Measurements from ENCODE around the gene MACROD2. TPM values are rescaled to one million over a fixed set of nuclear protein-coding genes. Genes with fewer than 3 reads are reported as not detected.
"Not testable (repeated sequence)": the region's sequence is repeated elsewhere in the genome, so short reads cannot be mapped to it uniquely, and the experiment has no call there.

MACROD2 gene
- total RNA-seq, 1 donor from 2014 or later: 1.6 TPM

DNA sequence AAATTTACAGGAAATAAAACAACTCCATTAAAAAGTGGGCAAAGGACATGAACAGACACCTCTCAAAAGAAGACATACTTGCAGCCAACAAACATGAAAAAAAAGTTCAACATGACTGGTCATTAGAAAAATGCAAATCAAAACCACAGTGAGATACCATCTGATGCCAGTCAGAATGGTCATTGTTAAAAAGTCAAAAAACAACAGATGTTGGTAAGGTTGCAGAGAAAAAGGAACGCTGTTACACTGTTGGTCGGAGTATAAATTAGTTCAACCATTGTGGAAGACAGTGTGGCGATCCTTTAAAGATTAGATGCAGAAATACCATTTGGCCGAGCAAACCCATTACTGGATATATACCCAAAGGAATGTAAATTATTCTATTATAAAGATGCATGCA lies 1200.1 kb downstream of the MACROD2 start:
- peak; percentile 17 for DNase-seq (ENCODE audit: low read depth)
- no peaks in the 10 kb centered on the region for H3K36me3 ChIP-seq (ENCODE audit: control insufficient read depth, insufficient read depth, low read length)
- FAIRE-seq: no peak
- no peaks in the 10 kb centered on the region for H3K27me3 ChIP-seq (ENCODE audit: control insufficient read depth, insufficient read depth, low read length)
- TF ChIP-seq, protein P1, sequence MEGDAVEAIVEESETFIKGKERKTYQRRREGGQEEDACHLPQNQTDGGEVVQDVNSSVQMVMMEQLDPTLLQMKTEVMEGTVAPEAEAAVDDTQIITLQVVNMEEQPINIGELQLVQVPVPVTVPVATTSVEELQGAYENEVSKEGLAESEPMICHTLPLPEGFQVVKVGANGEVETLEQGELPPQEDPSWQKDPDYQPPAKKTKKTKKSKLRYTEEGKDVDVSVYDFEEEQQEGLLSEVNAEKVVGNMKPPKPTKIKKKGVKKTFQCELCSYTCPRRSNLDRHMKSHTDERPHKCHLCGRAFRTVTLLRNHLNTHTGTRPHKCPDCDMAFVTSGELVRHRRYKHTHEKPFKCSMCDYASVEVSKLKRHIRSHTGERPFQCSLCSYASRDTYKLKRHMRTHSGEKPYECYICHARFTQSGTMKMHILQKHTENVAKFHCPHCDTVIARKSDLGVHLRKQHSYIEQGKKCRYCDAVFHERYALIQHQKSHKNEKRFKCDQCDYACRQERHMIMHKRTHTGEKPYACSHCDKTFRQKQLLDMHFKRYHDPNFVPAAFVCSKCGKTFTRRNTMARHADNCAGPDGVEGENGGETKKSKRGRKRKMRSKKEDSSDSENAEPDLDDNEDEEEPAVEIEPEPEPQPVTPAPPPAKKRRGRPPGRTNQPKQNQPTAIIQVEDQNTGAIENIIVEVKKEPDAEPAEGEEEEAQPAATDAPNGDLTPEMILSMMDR (IDR thresholded peaks at IDR 0.05; ENCODE audit: insufficient read depth, low read length, severe bottlenecking): no peak
- H3K4me3 ChIP-seq (ENCODE audit: low read depth, low read length): no peak overlapping the region

DNA sequence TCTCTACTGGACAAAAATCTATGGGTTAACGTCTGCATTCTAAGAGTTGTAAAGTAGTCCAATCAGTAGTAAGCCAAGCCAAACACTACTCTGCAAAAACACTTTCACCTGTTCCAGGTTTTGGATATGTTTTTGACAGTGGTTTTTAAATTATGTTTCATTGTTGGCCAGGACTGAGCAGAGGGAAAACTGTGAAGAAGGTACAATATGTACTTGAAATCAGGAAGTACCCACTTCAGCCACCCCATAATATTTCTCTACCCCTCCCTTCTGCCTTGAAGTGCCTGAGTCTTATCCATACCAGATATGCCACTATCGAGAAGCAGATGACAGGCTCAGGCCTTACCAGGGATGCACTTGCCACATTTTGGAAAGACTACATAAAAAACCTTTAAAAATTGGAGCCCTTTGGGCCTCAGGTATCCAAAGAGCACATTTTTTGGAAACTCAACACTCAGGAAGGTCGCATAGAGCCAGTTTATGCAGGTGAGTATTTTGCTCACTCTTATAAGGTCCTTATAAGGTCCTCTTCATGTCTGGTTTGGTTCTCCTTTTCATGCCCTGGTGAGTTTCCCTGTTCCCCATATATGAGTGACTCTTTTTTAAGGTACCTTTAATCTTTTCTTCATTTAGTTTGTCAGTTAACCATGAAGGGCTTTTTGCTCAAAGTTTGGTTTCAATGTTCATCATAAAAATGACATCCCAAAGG lies 1201.4 kb downstream of the MACROD2 start:
- no peaks in the 10 kb centered on the region for H3K27me3 ChIP-seq (ENCODE audit: control insufficient read depth, insufficient read depth, low read length)
- no peak for FAIRE-seq
- no peak overlapping the region for H3K4me3 ChIP-seq (ENCODE audit: low read depth, low read length)
- TF ChIP-seq, protein P1 (IDR thresholded peaks at IDR 0.05; ENCODE audit: insufficient read depth, low read length, severe bottlenecking): no peak
- no peak for DNase-seq (ENCODE audit: low read depth)
- no peaks in the 10 kb centered on the region for H3K36me3 ChIP-seq (ENCODE audit: control insufficient read depth, insufficient read depth, low read length)

DNA sequence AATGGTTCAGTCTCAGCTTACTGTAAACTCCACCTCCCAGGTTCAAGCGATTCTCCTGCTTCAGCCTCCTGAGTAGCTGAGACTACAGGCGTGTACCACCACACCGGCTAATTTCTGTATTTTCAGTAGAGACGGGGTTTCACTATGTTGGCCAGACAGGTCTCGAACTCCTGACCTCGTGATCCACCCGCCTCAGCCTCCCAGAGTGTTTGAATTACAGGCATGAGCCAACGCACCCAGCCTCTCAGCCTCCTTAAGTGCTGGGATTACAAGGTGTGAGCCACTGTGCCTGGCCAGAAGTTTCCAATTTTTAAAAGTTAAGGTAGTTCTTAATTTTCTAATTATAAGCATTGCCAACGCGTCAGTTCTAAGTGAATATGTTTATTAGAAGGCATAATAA lies 1202.7 kb downstream of the MACROD2 start:
- not testable (repeated sequence) for H3K27me3 ChIP-seq (ENCODE audit: control insufficient read depth, insufficient read depth, low read length); H3K4me3 ChIP-seq (ENCODE audit: low read depth, low read length); H3K36me3 ChIP-seq (ENCODE audit: control insufficient read depth, insufficient read depth, low read length); FAIRE-seq; DNase-seq (ENCODE audit: low read depth)

DNA sequence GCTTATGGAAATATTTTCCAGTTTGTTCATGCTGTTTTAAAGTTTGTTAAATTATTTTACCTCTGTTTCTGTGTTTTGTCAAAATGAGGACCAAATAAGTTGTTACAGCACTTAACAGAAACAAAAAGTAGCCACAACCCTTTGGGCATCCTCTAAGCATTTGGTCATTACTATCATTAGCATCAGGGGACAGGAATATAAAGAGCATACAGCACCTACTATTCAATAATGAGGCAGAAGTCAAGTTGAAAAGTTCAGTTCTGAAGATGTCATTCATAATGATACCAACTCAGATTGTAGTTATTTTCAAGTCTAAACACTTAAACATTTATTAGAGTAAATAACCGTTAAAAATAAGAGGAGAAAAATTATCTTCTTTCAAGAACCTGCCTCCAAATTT lies 1204.4 kb downstream of the MACROD2 start:
- FAIRE-seq (no peak), DNase-seq (ENCODE audit: low read depth) (no peak)
- Histone ChIP-seq H3K4me3 (ENCODE audit: low read depth, low read length) (no peak overlapping the region), H3K27me3 (ENCODE audit: control insufficient read depth, insufficient read depth, low read length) (no peaks in the 10 kb centered on the region), H3K36me3 (ENCODE audit: control insufficient read depth, insufficient read depth, low read length) (no peaks in the 10 kb centered on the region)
- TF ChIP-seq, protein P1 (IDR thresholded peaks at IDR 0.05; ENCODE audit: insufficient read depth, low read length, severe bottlenecking): no peak

DNA sequence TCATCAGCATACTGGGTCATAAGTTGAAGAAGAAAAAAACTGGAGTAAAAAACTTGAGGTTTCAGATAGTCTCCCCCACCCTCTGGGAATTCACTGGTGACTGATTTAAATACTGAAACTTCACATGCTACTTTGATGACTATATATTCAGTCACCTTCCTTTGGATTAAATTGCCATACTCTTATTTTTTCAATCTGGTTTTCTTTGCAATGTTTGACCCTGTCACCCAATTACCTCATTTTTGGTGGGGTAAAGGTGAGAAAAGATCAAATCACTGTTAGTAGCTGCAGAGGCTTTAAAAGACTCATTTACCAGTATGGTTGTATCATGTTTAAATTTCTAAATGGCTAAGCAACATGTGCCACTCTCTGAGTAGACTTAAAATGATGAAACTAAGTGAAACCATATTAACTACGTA lies 1204.8 kb downstream of the MACROD2 start:
- FAIRE-seq (no peak), DNase-seq (ENCODE audit: low read depth) (peak; percentile 67)
- Histone ChIP-seq H3K36me3 (ENCODE audit: control insufficient read depth, insufficient read depth, low read length) (no peaks in the 10 kb centered on the region), H3K27me3 (ENCODE audit: control insufficient read depth, insufficient read depth, low read length) (no peaks in the 10 kb centered on the region), H3K4me3 (ENCODE audit: low read depth, low read length) (no peak overlapping the region)
- TF ChIP-seq, protein P1 (IDR thresholded peaks at IDR 0.05; ENCODE audit: insufficient read depth, low read length, severe bottlenecking): no peak

DNA sequence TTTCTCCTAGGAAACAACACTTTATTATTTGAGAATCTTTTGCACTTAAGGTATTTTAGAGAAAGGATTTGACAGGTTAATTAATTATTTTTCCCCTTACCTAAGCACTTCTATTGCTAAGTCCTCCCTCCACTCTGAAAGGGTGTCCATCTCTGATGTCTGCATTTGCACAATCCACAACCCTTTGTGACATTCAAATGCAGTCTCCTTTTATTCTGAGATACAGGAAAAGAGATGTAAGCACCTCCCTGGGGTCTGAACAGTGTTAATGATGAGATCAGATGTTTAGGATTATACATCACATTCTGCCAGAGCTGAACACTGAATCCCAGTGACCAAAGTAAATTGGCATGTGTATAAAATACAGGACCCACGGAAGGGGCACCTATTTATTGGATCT lies 1206.3 kb downstream of the MACROD2 start:
- Histone ChIP-seq H3K4me3 (ENCODE audit: low read depth, low read length) (no peak overlapping the region), H3K27me3 (ENCODE audit: control insufficient read depth, insufficient read depth, low read length) (no peaks in the 10 kb centered on the region), H3K36me3 (ENCODE audit: control insufficient read depth, insufficient read depth, low read length) (no peaks in the 10 kb centered on the region)
- FAIRE-seq: no peak
- TF ChIP-seq, protein P1 (IDR thresholded peaks at IDR 0.05; ENCODE audit: insufficient read depth, low read length, severe bottlenecking): no peak
- no peak for DNase-seq (ENCODE audit: low read depth)

All from bronchial epithelial cell (primary cell).